Measurements from ENCODE around the gene DENND5B. TPM values are rescaled to one million over a fixed set of nuclear protein-coding genes. Genes with fewer than 3 reads are reported as not detected.

The DENND5B gene
- total and polyA plus RNA-seq, 10 of the 15 experiments (the other 5 are each of a cell fraction or from before 2014, with no cell fraction given): 0.39 to 32.5 (median 20.6) TPM

GRCh38 chr12:31369712-31370521 lies 221.0 kb downstream of the DENND5B start:
- SMC1A ChIA-PET (ENCODE audit: uncharacterized antibody, unreplicated experiment): no interaction called here
- CTCF ChIA-PET: interaction anchor here (0.6 to 0.9 kb wide), 2 partner anchors 33 to 98 kb away, joined by 3 to 4 read pairs; no protein-coding TSS in a partner anchor
- no TSS peak for BruUV-seq (replicated peaks)
- ATAC-seq (no peak), DNase-seq (ENCODE audit: low read depth, low spot score) (no peak), FAIRE-seq (no peak)
- Histone ChIP-seq H3K4me3 (no peak overlapping the region), H3K9me3 (replicated peaks; ENCODE audit: control insufficient read depth, insufficient read depth, low read length) (no peaks in the 10 kb centered on the region), H3K27me3 (replicated peaks in 1 of 2; ENCODE audit: control insufficient read depth in 2 of 2, insufficient read depth in 2 of 2, low read length in 1 of 2) (no peaks in the 10 kb centered on the region), H4K20me1 (ENCODE audit: control insufficient read depth, insufficient read depth) (no peaks in the 10 kb centered on the region), H2AFZ (ENCODE audit: control insufficient read depth, low read depth, low read length) (no peak overlapping the region), H3K27ac (ENCODE audit: control insufficient read depth, insufficient read depth) (no peak overlapping the region), H3K9ac (ENCODE audit: control insufficient read depth, insufficient read depth, low read length) (no peak overlapping the region), H3K4me2 (ENCODE audit: control insufficient read depth, insufficient read depth) (no peak overlapping the region), H3K4me1 (ENCODE audit: control insufficient read depth, insufficient read depth, low read length) (no peaks in the 10 kb centered on the region), H3K79me2 (ENCODE audit: control insufficient read depth, insufficient read depth, low read length) (no peaks in the 10 kb centered on the region), H3K36me3 (ENCODE audit: control insufficient read depth in 2 of 2, insufficient read depth in 2 of 2, low read length in 1 of 2) (no peaks in the 10 kb centered on the region)
- in situ Hi-C loops (cut with MboI): no loop called here
- intact Hi-C loops (cut with micrococcal nuclease; ENCODE audit: unreplicated experiment): no loop called here
- WGBS (ENCODE audit: insufficient coverage, insufficient replicate concordance, low lambda C conversion rate, missing lambda C conversion rate): 85% methylated on average over 21 of the region's 21 CpGs
- POLR2A ChIA-PET: no interaction called here
- RAD21 ChIA-PET (ENCODE audit: unreplicated experiment): no interaction called here
- no peak for TF ChIP-seq KDM1A (IDR thresholded peaks at IDR 0.05; ENCODE audit: borderline replicate concordance)
- no peak for TF ChIP-seq FOXK2 (IDR thresholded peaks at IDR 0.05)
- TF ChIP-seq SMC3 (IDR thresholded peaks at IDR 0.05; ENCODE audit: borderline replicate concordance, low read length): no peak
- TF ChIP-seq TCF7 (IDR thresholded peaks at IDR 0.05; ENCODE audit: borderline replicate concordance): no peak
- TF ChIP-seq CREB1 (IDR thresholded peaks at IDR 0.05; ENCODE audit: low read depth): no peak
- no peak for TF ChIP-seq NR2C1 (IDR thresholded peaks at IDR 0.05)
- TF ChIP-seq CHD4 (IDR thresholded peaks at IDR 0.05): no peak

Data from GM12878 (cell line).